B cell (primary cell): ENCODE data around the gene KLHL33.

Experiments used
- CTCF ChIP-seq: fragments of 200-600 bp; IDR thresholded peaks from one replicate; pipeline ENCODE4 v1.8.0; 2022; ENCODE audit warnings: antibody characterized with exemption, mild to moderate bottlenecking
- EZH2 ChIP-seq: IDR thresholded peaks from 2 replicates; pipeline ENCODE4 v1.6.1; 2012; ENCODE audit warnings: borderline replicate concordance, low read depth, mild to moderate bottlenecking, moderate library complexity, low read length; ENCODE audit not compliant: insufficient read depth, poor library complexity, severe bottlenecking

DNA sequence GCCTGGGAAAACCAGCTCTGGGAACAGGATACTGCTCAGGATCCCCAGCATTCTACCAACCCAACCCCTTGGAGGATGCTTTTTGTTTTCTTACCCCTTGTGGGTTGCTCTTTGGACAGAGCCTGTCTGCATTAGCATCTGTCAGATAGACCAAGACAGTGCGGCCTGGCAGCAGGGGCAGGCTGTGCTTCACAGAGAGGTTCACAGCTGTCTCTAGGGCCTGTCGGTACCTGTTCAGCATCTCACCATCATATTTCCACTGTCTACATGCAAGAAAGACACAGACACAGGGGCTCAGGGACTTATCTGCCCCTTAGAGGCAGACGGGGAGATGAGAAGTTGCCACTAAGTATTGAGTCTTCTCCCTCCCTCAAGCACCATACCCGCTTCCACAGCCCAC, 44.5 kb downstream of the KLHL33 start:
- TF ChIP-seq CTCF (no peak), EZH2 (no peak)
